Bronchial epithelial cell (primary cell): ENCODE results near the gene TNIP3. TPM values are rescaled to one million over a fixed set of nuclear protein-coding genes. Genes with fewer than 3 reads are reported as not detected.
A peak's percentile ranks its signal among the peaks of the same experiment; 100 is the strongest.

ENCODE experiments used
- DNase-seq: peaks from one replicate; pipeline ENCODE4 v3.0.0-alpha.2; 2010; ENCODE audit warnings: low read depth
- FAIRE-seq: peaks from 2 replicates; lab custom pipeline; 2011; peaks lifted over from hg19 to GRCh38; lab: Jason Lieb, UNC
- H3K27me3 ChIP-seq: 2 replicates; pipeline ENCODE4 v1.5.1; 2011; ENCODE audit warnings: low read length; ENCODE audit not compliant: control insufficient read depth, insufficient read depth
- H3K36me3 ChIP-seq: 2 replicates; pipeline ENCODE4 v1.5.1; 2011; ENCODE audit warnings: low read length; ENCODE audit not compliant: control insufficient read depth, insufficient read depth
- H3K4me3 ChIP-seq: 2 replicates; pipeline ENCODE4 v1.5.1; 2011; ENCODE audit warnings: mild to moderate bottlenecking, low read depth, low read length, control low read depth
- CTCF ChIP-seq: IDR thresholded peaks from 2 replicates; pipeline ENCODE4 v1.5.1; 2011; ENCODE audit warnings: mild to moderate bottlenecking, moderate library complexity, low read length, control low read depth, inconsistent platforms; ENCODE audit not compliant: insufficient read depth, severe bottlenecking
- total RNA-seq: library from RNA; depleted of rRNA; stranded (reverse); fragments of >200 nt; gene quantifications from 2 replicates; pipeline ENCODE4 v1.2.1, GENCODE V29; 2014

TNIP3 gene
- total RNA-seq, 1 donor from 2014 or later, result not detected

- DNase-seq, result no peak
- Histone ChIP-seq H3K36me3 (no peaks in the 10 kb centered on the region), H3K27me3 (no peaks in the 10 kb centered on the region), H3K4me3 (no peak overlapping the region)
- no peak for TF ChIP-seq CTCF
- no peak for FAIRE-seq
Measured at GRCh38 chr4:121199742-121200561, 35.8 kb upstream of the TNIP3 start.

- DNase-seq (no peak), FAIRE-seq (no peak)
- H3K36me3 ChIP-seq, result no peaks in the 10 kb centered on the region
- no peaks in the 10 kb centered on the region for H3K27me3 ChIP-seq
- no peak for TF ChIP-seq CTCF
- H3K4me3 ChIP-seq, result no peak overlapping the region
Measured at GRCh38 chr4:121198251-121198650, 34.1 kb upstream of the TNIP3 start.

DNA sequence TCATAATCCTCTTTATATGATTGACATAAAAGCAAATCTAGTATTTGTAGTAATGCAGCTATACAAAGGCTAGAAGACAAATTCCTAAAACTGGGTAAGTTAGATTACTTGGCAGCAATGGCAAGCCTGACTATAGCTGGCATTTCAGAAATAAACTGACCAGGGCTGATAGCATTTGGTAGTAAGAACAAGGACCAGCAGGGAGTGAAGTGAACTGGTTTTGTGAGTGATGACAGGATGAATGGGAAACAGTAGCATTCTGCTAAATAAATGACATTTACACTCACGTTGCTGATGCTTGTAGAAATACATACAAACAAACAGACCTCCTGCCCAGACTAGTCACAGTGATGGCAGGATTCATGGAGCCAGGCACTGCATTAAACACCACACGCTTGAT is 31.5 kb upstream of the TNIP3 start:
- H3K36me3 ChIP-seq, result no peaks in the 10 kb centered on the region
- no peak for DNase-seq
- H3K4me3 ChIP-seq, result no peak overlapping the region
- peak; percentile 32 for FAIRE-seq
- TF ChIP-seq CTCF, result no peak
- H3K27me3 ChIP-seq, result no peaks in the 10 kb centered on the region

GRCh38 chr4:121192480-121192879 is 28.4 kb upstream of the TNIP3 start:
- DNase-seq, result peak; percentile 43
- Histone ChIP-seq H3K36me3 (no peaks in the 10 kb centered on the region), H3K4me3 (no peak overlapping the region), H3K27me3 (no peaks in the 10 kb centered on the region)
- FAIRE-seq, result no peak
- peak; percentile 72 for TF ChIP-seq CTCF

- Histone ChIP-seq H3K4me3 (no peak overlapping the region), H3K36me3 (no peaks in the 10 kb centered on the region), H3K27me3 (no peaks in the 10 kb centered on the region)
- FAIRE-seq, result no peak
- TF ChIP-seq CTCF, result no peak
- no peak for DNase-seq
Measured at GRCh38 chr4:121192013-121192412, 27.9 kb upstream of the TNIP3 start.
